ENCODE results near the gene NFKB2. TPM values are rescaled to one million over a fixed set of nuclear protein-coding genes. Genes with fewer than 3 reads are reported as not detected.

Gene NFKB2
- total RNA-seq, 1 donor from 2014 or later: 17.2 TPM

GRCh38 chr10:102408728-102409603 is 13.5 kb downstream of the NFKB2 start:
- DNase-seq (ENCODE audit: low read depth, low spot score): no peak

GRCh38 chr10:102409604-102410428 is 14.3 kb downstream of the NFKB2 start:
- DNase-seq (ENCODE audit: low read depth, low spot score): no peak

GRCh38 chr10:102410429-102411073 is 15.0 kb downstream of the NFKB2 start:
- no peak for DNase-seq (ENCODE audit: low read depth, low spot score)

GRCh38 chr10:102411341-102412255 is 16.1 kb downstream of the NFKB2 start:
- DNase-seq (ENCODE audit: low read depth, low spot score): no peak

GRCh38 chr10:102412293-102412692 is 16.8 kb downstream of the NFKB2 start:
- DNase-seq (ENCODE audit: low read depth, low spot score): no peak

DNA sequence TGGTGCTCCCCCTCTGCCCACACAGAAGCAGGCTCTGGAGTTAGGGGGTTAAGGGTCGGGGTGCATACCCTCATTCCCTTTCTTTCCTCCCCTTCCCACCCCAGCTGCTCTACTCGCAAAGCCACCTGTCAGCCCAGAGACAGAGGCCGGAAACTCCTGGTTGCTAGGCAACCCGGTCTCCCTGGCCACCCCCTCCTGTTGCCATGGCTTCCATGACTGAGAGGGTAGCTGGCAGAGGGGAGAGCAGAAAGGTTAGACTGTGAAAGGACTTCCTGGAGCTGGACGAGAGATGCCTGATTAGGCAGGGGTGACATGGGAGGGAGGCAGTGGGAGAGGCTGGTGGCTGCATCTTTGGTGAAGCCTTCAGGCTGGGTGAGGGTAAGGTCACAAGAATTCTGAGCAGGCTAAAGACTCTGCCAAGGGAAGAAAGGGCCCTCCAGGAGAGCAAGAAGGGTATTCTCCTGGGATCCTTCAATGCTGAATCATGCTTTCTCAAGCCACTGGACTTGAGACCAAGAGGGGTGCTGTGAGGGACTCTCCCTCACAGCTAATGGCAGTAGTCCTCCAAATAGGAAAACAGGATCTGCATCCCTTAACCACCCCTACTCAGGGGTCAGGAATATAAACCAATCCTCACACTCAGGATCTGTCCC is 17.7 kb downstream of the NFKB2 start:
- DNase-seq (ENCODE audit: low read depth, low spot score): no peak

GRCh38 chr10:102413806-102414561 is 18.5 kb downstream of the NFKB2 start:
- DNase-seq (ENCODE audit: low read depth, low spot score): no peak

DNA sequence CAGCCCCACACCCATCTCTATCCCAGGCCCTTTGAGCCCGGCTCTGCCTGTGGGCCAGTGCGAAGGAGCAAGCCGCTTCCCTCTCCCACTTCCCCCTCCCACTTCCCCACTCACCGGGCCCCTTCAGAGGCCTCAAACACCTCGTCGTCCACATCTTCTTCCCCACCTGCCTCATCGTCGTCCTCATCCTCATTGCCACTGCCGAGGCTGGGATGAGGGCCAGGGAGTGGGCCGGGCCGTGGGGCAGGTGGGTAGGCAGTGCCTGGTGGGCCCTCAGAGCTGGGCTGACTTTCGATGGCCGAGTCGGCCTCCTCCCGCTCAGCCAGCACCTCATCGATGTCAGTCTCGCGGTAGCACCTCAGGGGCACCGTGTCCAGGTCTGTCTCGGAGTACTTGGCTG is 19.2 kb downstream of the NFKB2 start:
- DNase-seq (ENCODE audit: low read depth, low spot score): no peak

GRCh38 chr10:102416283-102416682 is 20.8 kb downstream of the NFKB2 start:
- no peak for DNase-seq (ENCODE audit: low read depth, low spot score)

GRCh38 chr10:102416695-102417094 is 21.2 kb downstream of the NFKB2 start:
- DNase-seq (ENCODE audit: low read depth, low spot score): no peak

DNA sequence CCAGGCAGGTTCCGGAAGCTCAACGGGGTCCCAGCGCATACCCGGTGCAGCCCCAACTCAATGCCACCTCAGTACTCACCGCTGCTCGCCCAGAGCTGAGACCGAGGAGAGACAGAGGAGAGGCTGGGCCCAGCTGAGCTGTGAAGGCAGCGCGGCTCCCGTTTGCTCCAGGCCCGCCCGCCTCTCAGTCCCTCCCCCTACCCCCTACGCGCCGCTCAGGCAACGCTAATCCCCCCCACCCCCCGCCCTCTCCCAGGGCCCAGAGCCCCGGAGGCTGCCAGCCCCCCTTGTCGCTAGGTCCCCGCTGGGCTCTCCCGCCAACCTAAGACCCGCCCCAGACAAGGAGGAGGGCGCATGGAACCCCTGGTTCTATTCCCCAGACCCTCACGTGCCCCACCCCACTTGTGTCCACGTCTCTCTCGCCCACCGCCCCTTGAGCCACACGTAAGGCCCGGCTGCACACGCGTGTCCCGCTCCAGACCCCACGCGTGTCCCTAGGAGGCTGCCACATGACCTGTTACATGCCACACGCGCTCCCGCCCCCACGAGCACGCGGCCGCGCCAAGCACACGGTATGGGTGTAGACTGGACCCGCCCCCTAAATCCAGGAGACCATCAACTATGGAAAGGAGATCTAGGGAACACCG is 23.2 kb downstream of the NFKB2 start, which contains the start of gene PSD:
PSD (minus strand) TSS at position 164 of the 647 bp plus-strand sequence. CDS start 1,747 bp downstream, outside the sequence.
- no peak for DNase-seq (ENCODE audit: low read depth, low spot score)

DNA sequence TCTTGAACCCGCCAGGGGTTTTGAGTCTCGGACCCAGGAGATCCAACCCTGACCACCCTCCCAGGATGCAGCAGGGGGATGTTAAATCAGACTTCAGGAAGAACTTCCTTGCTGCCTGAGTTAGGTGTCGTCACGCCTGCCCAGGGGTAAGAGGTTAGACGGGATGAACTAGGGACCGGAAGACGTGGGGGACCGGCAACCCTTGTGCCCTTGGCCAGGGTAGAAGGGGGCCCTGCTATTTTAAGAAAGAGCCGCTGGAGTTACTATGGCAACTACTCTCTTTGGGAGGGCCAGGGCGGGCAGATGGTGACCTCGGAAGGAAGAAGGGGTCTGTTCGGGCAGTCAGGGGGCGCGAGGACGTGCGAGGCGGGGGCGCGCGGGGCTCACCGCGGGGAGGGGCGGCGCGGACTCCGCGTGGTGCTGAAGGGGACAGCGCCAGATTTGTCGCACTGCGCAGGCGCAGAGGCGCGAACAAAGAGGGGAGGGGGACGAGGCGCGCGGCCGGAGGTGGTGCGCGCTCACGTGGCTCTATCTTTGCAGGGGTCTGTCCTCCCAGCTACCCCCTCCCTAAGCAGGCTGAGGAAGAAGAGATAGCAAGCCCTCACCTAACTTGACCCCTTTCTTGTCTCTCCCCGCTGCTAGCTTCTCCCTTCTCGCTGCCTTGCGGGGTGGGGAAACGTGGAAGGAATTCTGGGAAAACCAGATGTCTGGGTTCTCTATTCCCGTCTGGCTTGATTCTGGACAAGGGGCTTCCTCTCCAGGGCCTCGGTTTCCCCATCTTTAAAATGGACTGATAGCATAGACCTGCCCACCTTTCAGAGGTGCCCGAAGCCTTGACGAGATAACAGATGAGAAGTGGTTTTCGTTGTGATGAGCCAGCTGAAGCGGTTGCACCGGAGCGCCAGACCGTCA is 24.0 kb downstream of the NFKB2 start:
- DNase-seq (ENCODE audit: low read depth, low spot score): no peak

DNA sequence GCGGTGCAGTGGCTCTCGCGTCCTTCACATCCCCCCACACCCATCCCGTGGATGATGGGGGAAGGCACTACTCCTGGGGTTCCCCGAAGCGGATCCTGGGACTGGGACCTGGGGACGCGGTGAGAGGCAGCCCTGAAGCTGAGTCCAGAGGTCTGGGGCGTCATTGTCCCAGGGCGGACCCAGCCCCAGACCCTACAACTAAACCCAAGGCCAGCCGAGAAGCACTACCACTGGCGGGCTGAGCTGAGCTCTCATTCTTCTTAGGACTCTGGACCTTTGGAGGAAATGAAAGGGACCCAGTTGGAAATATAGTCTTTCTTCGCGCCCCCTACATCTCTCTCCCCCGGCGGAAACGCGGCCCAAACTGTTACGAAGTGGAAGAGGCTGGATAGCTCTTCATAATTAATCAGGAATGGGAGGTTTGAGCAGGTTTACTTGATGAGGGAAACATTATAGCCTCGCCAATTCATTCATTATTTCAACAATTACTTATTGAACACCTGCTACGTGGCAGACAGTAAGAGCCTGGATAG is 24.7 kb downstream of the NFKB2 start:
- DNase-seq (ENCODE audit: low read depth, low spot score): no peak

- peak; percentile 79 for DNase-seq (ENCODE audit: low read depth, low spot score)
Observed at GRCh38 chr10:102420714-102421506, 25.4 kb downstream of the NFKB2 start, which contains the start of gene FBXL15. Gene FBXL15, plus strand, starts transcription at chr10:102420836. Its CDS starts 294 bp downstream, at chr10:102421130.

DNA sequence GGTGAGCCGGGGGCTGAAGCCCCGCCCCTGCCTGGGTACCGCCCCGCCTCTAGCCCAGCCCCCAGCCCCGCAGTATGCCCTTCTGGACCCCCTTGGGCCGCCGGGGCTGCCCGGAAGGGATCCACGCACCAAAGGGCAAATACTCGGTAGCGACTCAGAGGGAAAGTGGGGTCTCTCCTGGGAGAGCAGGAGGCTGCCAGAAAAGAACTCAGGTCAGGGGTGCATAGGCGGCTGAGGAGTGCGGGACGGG is 25.9 kb downstream of the NFKB2 start:
- DNase-seq (ENCODE audit: low read depth, low spot score): no peak

DNA sequence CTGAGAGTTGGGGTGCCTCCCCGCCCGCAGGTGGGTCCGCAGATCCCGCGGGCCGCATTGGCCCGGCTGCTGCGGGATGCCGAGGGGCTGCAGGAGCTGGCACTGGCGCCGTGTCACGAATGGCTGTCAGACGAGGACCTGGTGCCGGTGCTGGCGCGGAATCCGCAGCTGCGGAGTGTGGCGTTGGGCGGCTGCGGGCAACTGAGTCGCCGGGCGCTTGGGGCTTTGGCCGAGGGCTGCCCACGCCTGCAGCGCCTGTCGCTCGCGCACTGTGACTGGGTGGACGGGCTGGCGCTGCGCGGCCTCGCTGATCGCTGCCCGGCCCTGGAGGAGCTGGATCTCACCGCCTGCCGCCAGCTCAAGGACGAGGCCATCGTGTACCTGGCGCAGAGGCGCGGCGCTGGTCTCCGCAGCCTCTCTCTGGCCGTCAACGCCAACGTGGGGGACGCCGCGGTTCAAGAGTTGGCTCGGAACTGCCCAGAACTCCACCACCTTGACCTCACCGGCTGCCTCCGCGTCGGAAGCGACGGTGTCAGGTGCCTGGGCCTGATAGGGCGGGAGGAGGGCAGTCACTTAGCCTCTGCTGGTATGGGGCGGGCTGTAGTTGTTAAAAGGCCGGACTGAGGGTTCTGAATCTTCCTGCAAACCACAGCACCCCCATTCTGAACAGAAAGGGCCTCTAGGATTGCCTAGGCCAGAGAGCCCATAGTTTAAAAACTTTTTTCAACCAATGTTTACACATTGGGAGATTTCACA is 26.4 kb downstream of the NFKB2 start:
- DNase-seq (ENCODE audit: low read depth, low spot score): no peak
